AG04450 (cell line): ENCODE data around the gene MRPL28. TPM values are rescaled to one million over a fixed set of nuclear protein-coding genes. Genes with fewer than 3 reads are reported as not detected.

Experiments
- CTCF ChIA-PET: fragments of 300-600, 350-600 bp; formaldehyde crosslinking; extraction: SDS; loops from one replicate; lab custom pipeline; 2022; ENCODE audit warnings: antibody characterized with exemption, inconsistent platforms; lab: Charles Lee
- POLR2A ChIA-PET: fragments of 350-600 bp; formaldehyde crosslinking; extraction: SDS; loops from one replicate; lab custom pipeline; 2021; ENCODE audit warnings: antibody characterized with exemption, inconsistent platforms; lab: Yijun Ruan, JAX
- DNase-seq: peaks from one replicate; pipeline ENCODE4 v3.0.0-alpha.2; 2011; ENCODE audit warnings: low read depth, low spot score
- H3K27ac ChIP-seq: one replicate; pipeline ENCODE4 v1.5.1; 2012; ENCODE audit warnings: low read depth, low read length, control low read depth
- H3K27me3 ChIP-seq: one replicate; pipeline ENCODE4 v1.6.0; 2012; ENCODE audit warnings: low read length; ENCODE audit not compliant: control insufficient read depth, insufficient read depth
- H3K4me3 ChIP-seq: 2 replicates; pipeline ENCODE4 v1.5.1; 2011; ENCODE audit warnings: mild to moderate bottlenecking, low read depth, low read length, control low read depth
- H3K9me3 ChIP-seq: 2 replicates; pipeline ENCODE4 v1.5.1; 2012; ENCODE audit warnings: low read length; ENCODE audit not compliant: control insufficient read depth, insufficient read depth
- polyA plus RNA-seq: library from polyadenylated mRNA; depleted of rRNA; stranded (reverse); fragments of >200 nt; gene quantifications from 2 replicates; pipeline ENCODE4 v1.2.3, GENCODE V29; 2011
- TF ChIP-seq, protein P1 (sequence below): IDR thresholded peaks from 2 replicates; pipeline ENCODE4 v1.5.1; 2011; ENCODE audit warnings: low read depth, low read length, control low read depth, inconsistent platforms

Gene MRPL28
- polyA plus RNA-seq, 1 experiment: 144 TPM

DNA sequence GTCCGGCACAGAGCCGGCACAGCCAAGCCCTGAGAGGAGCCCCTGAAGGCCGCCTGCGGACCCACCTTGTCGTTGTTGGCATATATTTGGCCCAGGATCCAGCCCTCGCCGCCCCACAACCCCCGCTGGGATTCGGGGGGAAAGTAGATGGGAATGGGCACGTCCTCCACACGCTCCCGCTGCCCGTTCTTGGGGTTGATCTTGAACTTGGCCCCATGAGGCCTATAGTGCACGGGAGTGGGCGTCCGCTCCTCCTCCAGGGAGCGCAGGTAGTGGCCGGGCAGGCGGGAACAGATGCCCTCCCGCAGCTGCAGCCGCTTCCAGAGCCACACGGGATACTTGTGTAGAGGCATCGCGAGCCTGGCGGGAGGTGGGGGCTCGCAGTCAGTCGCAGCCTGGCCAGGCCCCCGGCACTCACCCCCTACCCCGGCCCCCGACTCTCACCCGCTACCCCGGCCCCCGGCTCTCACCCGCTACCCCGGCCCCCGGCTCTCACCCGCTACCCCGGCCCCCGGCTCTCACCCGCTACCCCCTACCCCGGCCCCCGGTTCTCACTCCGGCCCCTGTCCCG is 387 bp downstream of the MRPL28 start:
- H3K27ac ChIP-seq: no peak overlapping the region
- TF ChIP-seq, protein P1, sequence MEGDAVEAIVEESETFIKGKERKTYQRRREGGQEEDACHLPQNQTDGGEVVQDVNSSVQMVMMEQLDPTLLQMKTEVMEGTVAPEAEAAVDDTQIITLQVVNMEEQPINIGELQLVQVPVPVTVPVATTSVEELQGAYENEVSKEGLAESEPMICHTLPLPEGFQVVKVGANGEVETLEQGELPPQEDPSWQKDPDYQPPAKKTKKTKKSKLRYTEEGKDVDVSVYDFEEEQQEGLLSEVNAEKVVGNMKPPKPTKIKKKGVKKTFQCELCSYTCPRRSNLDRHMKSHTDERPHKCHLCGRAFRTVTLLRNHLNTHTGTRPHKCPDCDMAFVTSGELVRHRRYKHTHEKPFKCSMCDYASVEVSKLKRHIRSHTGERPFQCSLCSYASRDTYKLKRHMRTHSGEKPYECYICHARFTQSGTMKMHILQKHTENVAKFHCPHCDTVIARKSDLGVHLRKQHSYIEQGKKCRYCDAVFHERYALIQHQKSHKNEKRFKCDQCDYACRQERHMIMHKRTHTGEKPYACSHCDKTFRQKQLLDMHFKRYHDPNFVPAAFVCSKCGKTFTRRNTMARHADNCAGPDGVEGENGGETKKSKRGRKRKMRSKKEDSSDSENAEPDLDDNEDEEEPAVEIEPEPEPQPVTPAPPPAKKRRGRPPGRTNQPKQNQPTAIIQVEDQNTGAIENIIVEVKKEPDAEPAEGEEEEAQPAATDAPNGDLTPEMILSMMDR: no peak
- peak overlapping the region; percentile 51 for H3K4me3 ChIP-seq
- no peaks in the 10 kb centered on the region; the same call in 1 of the 2 replicates for H3K9me3 ChIP-seq
- DNase-seq: no peak
- no peaks in the 10 kb centered on the region for H3K27me3 ChIP-seq
- POLR2A ChIA-PET: interaction anchor here (0.8 to 1.4 kb wide), 2 partner anchors 11 to 219 kb away, joined by 3 to 7 read pairs; no protein-coding TSS in a partner anchor
- CTCF ChIA-PET: interaction anchor here (1.0 kb wide), 1 partner anchor 7 kb away, joined by 4 read pairs; no protein-coding TSS in a partner anchor

DNA sequence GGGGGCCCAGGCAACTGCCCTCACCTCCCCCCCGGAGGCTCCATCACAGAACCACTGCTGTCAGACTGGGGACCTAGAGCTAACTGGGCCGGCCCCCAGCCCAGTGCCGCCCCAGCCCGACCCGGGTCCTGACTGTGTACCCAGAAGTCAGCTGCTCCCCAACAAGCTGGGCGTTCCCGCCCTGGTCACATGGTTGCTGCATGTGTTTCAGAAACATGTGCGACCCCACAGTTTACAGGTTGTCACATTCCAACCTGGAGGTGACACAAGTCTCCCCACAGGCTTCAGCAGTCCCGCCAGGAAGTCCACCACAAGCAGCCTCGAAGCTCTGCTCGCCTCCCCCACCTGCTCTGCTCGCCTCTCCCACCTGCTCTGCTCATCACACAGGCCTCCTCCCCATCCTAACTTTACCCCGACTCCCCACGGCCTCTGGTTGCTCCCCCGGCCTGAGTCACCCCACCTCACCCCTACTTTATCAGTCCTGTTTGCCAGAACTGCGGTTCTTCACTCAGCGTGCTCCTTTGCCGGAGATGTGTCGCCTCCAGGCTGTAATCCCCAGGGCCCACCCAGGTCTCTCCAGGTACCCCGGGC is 968 bp downstream of the MRPL28 start:
- TF ChIP-seq, protein P1: no peak
- no peak for DNase-seq
- no peaks in the 10 kb centered on the region for H3K27me3 ChIP-seq
- ChIA-PET POLR2A (no interaction called here), CTCF (no interaction called here)
- H3K4me3 ChIP-seq: peak overlapping the region; percentile 51
- no peaks in the 10 kb centered on the region; the same call in 1 of the 2 replicates for H3K9me3 ChIP-seq
- H3K27ac ChIP-seq: no peak overlapping the region

DNA sequence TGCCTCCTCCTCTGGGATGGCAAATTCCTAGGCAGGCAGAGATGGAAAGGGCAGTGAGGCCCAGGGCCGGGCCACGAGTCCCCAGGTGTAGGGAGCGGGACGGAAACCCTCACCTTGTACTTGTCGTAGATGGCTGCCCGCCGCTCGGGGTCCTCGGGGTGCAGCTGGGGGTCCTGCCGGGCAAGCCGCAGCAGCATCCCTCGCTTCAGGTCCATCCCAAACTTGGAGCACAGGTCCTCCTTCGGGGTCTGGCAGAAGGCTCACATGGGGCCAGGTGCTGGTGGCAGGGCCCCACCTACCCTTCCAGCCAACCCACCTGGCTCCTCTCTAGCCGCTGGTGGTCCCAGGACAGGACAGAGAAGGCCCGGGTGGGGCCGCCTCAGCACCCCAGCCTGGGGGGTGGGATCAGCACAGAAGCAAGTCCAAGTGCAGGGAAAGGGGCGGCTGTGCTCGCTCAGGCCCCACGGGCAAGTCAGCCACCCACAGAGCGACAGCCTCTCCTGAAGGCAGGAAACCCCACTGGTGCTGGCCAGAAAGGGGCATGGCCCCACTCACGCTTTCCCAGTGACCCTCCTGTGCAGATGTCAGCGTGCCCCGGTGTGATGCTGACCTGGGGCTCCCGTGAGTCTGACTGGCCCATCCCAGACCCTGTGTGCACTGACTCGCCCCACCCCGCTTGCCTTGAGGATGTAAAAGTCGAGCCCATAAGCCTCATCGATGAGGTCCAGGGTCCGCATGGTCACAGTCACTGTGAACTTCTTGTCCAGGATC is 1.8 kb downstream of the MRPL28 start:
- Histone ChIP-seq H3K27me3 (no peaks in the 10 kb centered on the region), H3K9me3 (no peaks in the 10 kb centered on the region; the same call in 1 of the 2 replicates), H3K27ac (no peak overlapping the region), H3K4me3 (no peak overlapping the region)
- TF ChIP-seq, protein P1: no peak
- ChIA-PET POLR2A (no interaction called here), CTCF (no interaction called here)
- no peak for DNase-seq

DNA sequence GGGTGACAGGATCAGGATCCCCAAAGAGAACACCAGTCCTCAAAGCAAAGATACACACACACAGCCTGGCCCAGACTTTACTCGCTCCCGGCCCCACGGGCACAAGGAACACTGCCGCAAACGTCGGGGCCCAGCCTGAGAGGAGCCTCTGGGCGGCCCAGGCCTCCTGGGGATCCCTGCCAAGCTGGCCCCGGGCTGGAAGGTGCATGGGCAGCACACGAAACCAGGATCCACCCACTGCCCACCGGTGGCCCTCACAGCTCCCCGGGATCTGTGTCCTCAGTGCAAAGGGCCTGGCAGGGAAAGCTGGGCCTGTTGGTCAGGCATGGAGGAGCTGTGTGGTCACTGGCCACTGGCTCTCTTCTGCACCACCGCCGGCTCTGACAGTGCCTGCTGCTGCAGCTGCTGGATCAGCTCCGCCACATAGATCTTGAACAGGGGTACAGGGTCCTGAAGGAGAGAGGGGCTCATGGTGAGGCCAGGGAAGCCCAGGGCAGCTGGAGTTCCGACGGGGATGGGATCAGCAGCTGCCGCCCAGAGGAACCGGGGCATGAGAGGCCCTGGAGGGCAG is 2.9 kb downstream of the MRPL28 start:
- CTCF ChIA-PET: no interaction called here
- Histone ChIP-seq H3K4me3 (no peak overlapping the region), H3K27me3 (no peaks in the 10 kb centered on the region), H3K27ac (no peak overlapping the region), H3K9me3 (no peaks in the 10 kb centered on the region; the same call in 1 of the 2 replicates)
- TF ChIP-seq, protein P1: no peak
- POLR2A ChIA-PET: no interaction called here
- DNase-seq: no peak

DNA sequence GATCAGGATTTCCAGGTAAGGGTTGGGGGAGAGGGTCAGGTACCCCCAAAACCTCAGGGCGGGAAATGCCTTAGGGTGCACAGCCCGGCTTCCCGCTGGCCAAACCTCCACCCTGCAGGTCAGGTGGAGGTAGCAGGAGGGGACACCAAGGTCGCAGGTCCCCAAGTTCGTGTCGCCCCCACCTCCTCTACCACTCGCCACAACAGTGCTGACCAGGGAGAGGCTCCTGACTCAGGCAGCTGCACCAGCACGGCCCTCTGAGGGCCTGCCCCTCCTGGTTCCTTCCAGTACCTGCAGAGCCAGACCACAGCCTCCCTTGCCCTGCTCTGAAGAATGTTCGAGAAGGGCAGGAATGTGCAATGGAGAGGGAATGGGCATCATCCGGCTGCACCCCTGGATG is 3.9 kb downstream of the MRPL28 start:
- CTCF ChIA-PET: no interaction called here
- H3K4me3 ChIP-seq: no peak overlapping the region
- TF ChIP-seq, protein P1: no peak
- no peaks in the 10 kb centered on the region; the same call in 1 of the 2 replicates for H3K9me3 ChIP-seq
- POLR2A ChIA-PET: no interaction called here
- H3K27me3 ChIP-seq: no peaks in the 10 kb centered on the region
- DNase-seq: no peak
- no peak overlapping the region for H3K27ac ChIP-seq
